Suppressor macrophage (primary cell): ENCODE results near the gene IDH3B.
"Not testable (repeated sequence)": the region's sequence is repeated elsewhere in the genome, so short reads cannot be mapped to it uniquely, and the experiment has no call there.

Source experiments
- DNase-seq, 4 experiments: peaks; one replicate each; pipeline ENCODE4 v3.0.0-alpha.2; 2020 to 2022

Gene IDH3B

GRCh38 chr20:2694519-2694918 lies 30.5 kb upstream of the IDH3B start:
- no peak for DNase-seq

DNA sequence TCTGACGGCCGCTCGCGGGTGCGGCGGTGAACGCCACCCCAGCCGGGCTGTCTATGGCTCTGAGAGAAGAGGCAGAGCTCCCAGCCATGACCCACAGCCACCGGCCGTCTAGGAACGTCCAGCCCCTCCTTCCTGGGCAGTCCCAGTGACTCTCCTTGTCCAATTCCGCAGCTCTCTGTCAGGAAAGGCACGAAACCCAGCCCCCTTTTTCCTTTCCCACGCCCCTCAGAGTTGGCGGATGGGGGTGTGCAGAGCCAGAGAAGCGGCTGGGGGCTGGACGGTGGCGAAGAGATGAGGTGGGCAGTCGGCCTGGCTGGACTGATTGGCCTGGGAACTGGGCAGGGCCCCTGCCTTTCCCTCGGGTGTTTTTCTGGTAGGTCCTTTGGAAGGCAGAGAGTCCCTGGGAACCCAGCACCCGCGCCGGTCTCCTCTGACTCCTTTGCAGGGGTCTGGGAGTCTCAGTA lies 30.0 kb upstream of the IDH3B start:
- no peak for DNase-seq

DNA sequence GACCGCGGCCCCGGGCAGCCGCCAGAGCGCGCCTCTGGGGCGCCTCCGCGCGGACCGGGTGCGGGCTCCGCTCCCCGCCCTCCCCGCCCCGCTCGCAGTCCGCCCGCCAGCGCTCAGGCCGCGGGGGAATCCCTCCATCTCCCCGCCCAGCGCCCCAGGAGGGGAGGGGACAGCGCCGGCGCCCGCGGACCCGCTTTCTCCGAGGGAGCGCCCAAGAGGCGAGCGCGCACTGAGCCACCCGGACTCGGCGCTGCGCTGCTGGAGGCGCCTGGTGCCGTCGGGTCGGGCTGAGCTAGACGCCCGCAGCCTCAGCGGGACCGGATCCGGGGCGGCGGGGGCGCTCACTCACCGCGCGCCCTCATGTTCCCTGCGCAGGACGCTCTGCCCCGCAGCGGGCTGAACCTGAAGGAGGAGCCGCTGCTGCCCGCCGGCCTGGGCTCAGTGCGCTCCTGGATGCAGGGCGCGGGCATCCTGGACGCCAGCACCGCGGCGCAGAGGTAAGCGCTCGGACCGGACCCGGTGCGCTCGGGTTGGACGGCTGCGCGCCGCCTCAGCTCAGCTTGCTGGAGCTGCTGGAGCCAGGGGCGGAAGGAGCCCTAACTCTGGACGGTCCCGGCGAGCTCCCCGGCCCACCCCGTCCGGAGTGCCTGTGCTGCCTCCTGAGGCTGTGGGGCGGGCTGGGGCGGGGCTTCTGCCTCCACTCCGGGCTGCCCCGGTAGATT lies 29.4 kb upstream of the IDH3B start:
- DNase-seq, result peak in 2 of 4 experiments; percentile 18 to 23

DNA sequence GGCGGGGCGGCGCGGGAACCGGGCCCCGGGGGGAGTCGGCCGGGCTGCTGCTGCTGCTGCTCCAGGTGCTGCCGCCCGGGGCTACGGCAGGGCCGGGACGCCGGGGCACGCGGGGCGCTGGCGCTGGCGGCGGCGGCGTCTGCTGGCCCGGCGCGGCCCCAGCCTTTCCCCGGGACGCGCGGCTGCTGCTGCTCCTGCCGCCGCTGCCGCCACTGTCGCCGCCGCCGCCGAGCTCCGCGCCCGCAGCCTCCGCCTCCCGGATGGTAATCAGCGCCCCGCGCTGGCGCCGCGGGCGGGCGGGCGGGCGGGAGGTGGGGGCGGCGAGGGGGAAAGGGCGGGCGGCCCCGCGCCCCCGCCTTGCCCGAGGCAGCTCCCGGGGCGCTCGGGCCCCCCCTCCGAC lies 28.9 kb upstream of the IDH3B start:
- peak in 2 of 4 experiments; percentile 26 to 42 for DNase-seq

GRCh38 chr20:2692036-2692885 lies 28.2 kb upstream of the IDH3B start, which contains the start of gene EBF4:
TSS of gene EBF4 (plus strand) at chr20:2692780. CDS start at chr20:2693646, 866 bp downstream.
- DNase-seq, result peak in 3 of 4 experiments; percentile 11 to 38 (median 26)

- DNase-seq, result no peak
Observed at GRCh38 chr20:2691663-2692035, 27.6 kb upstream of the IDH3B start.

DNA sequence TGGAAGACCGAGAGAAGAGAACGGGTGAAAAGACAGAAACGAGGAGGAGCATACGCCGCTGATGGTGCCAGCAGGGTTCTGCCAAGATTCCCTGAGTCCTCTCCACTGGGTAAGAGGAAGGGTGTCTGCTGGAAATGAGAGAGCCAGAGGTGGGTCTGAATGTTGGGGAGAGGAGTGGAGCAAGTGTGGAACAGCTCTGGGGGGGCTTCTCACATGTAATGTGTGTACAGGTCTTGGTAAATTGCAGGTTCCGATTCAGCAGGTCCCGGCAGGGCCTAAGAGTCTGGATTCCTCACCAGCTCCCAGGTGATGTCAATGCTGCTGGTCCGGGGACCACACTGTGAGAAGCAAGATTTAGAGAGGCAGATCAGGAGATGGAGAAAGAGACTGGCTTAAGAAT lies 27.1 kb upstream of the IDH3B start:
- no peak for DNase-seq

DNA sequence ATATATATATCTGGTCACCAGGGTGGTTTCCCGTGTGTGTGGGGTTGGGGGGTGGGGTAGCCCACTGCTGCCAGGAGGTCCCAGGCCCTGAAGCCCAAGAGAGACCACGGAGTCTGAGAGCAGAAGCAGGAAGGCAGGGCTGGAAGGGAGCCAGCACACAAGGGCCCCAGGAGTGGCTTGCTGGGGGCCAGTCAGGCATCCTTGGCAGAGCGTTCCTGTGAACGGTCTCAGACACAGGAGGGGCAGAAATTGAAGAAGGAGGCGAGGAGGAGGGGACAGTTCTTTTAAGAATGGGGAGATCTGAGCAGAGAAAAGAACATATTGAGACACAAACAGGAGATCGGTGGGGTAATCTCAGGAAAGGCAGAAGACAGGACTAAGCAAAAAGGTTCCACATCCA lies 26.7 kb upstream of the IDH3B start:
- DNase-seq, result no peak

DNA sequence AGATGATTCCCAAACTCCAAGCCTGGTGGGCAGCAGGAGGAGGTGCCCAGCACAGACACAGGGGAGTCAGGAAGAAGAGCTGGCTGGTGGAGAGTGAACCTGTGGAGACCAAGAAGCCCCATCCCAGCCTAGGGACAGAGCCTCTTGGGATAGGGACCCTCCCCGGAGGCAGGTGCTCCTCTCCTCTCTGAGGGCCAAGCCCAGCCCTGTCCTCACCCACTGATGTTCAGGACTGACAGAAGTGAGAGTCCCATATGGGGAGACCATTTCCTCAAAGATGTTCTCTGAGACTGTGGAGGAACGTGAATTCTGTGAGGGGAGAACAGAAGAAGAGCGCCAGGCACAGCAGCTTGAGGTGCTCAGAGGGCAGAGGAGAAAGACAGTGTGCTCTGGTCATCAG lies 26.2 kb upstream of the IDH3B start:
- DNase-seq, result no peak

GRCh38 chr20:2688041-2688591 lies 24.1 kb upstream of the IDH3B start:
- DNase-seq, result peak; percentile 76 to 89 (median 80)

- DNase-seq, result no peak
Observed at GRCh38 chr20:2687514-2687913, 23.5 kb upstream of the IDH3B start.

DNA sequence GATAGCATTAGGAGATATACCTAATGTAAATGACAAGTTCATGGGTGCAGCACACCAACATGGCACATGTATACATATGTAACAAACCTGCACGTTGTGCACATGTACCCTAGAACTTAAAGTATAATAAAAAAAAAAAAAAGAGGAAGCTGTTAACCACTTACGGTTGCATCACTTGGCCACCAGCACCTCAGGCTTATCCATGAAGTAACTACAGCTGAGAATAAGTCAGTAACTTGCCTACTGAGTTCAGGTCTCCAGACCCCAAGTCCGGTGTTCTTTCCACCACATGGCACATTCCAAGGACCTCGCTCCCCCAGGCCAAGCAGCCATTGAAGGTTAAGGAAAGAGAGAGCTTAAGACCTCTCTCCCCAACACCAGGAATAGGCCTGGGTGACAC lies 20.8 kb upstream of the IDH3B start:
- DNase-seq, result peak; percentile 49 to 79 (median 74)

- not testable (repeated sequence) for DNase-seq
Observed at GRCh38 chr20:2682040-2682439, 18.0 kb upstream of the IDH3B start.

DNA sequence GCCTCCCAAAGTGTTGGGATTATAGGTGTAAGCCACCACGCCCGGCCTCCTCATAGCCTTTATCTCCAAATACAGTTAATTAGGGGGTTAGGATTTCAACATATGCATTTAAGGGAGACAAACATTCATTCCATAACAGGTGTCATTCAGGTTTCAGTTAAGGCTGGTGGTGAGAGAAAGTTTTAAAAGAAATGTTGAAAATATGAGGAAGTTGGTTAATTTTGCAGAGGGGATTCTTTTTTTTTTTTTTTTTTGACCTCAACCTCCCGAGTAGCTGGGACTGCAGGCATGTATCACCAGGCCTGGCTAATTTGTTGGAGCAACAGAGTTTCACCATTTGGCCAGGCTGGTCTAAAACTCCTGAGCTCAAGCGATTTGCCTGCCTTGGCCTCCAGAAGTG lies 16.0 kb upstream of the IDH3B start:
- no peak for DNase-seq

DNA sequence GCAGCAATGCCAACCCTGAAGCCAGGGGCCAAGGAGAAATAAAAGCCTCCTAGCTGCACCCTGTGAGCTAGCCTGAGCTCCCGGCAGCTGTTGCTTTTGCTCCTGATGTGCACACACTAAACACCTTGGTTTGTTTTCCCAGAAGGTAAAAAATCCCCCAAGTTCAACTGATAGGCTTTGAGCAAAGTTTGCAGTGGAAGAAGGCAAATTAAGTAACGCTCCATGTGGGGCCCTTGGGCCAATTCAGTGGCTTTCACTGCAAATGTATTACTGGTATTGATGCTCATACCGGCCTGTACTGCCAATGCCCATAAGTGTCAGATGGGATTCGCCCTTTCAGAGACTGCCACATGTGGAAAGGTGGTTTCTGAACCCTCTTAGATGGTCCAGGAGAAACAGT lies 9.4 kb upstream of the IDH3B start:
- DNase-seq, result no peak

GRCh38 chr20:2672446-2672845 lies 8.4 kb upstream of the IDH3B start:
- no peak for DNase-seq

GRCh38 chr20:2671977-2672376 lies 8.0 kb upstream of the IDH3B start:
- DNase-seq, result peak; percentile 11 to 42 (median 32)

DNA sequence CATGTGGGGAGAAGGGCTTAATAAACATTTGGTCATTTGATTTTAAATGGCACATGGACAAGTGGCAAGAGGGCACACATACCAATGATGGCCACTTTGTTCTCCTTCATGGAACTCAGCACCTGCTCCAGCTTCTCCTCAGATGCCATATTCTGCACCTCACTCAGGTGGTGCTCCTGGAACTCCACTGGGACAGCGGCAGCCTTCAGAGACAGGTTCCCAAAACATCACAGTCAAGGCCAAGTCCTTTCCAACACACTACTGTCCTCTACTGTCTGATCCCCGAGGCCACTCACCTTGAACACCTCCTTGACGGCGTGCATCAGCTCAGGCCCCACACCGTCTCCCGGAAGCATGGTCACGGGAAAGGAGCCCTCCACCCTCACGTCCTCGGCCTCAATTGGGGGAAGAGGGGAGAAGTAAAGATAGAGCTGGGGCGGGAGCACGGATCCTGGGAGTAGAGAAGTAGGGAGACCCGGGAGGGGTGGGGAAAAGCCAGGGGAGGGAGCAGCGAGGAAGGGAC lies 591 bp downstream of the IDH3B start:
- DNase-seq, result no peak

- no peak for DNase-seq
Observed at GRCh38 chr20:2659547-2659946, 4.5 kb downstream of the IDH3B start.

DNA sequence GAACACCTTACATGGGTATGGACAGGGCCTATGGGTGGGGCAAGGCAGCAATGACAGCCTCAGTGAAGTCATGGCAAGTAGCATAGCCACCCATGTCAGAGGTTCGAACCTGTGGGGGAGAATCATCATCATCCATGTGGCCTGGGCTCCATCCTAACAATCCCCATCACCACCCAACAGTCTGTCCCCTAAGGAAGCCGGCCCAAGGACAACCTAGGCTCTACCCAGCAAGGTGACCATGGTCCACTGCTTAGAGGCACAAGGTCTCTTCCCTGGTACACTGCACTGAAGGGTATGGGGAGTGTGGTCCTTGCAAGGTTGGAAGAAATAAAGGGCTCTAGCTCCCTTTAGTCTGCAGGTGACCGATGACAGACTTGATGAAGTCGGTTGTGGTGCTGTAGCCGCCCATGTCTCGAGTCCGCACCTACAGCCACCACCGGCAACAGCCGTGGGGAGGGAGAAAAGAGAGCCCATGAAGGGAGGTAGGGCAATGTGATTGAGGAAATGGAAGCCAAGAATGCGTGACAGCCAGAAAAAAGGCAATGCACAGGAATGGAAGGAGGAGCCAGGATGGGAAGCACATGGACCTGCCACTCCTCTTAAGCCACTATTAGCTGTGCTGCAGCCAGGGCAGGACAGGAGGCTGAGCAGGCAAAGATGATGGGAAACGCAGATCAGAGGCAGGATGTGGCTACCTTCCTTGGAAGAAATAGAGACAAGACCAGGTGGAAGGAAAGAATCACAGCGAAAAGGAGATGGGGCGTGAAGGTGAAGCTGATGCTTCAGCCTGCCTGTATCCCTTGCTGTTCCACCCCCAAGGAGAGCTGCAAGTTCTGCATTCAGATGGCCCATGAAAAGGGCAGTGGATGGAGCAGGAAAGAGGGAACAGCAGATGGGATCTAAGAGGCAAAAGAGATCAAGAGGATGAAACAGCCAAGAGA lies 5.3 kb downstream of the IDH3B start:
- no peak for DNase-seq

DNA sequence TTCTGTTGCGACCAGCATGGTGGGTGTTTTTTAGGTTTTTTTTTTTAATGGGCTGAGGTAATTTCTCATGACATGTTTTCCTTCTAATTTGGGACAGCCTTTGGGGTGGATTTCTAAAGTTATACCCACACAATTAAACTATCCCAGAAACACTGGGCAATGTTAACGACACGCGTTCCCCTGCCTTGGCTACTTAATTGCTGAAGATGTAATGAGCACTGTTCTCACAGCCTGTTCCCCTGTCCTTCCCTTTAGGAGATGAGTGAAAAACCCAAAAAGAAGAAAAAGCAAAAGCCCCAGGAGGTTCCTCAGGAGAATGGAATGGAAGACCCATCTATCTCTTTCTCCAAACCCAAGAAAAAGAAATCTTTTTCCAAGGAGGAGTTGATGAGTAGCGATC lies 6.3 kb downstream of the IDH3B start:
- DNase-seq, result no peak

DNA sequence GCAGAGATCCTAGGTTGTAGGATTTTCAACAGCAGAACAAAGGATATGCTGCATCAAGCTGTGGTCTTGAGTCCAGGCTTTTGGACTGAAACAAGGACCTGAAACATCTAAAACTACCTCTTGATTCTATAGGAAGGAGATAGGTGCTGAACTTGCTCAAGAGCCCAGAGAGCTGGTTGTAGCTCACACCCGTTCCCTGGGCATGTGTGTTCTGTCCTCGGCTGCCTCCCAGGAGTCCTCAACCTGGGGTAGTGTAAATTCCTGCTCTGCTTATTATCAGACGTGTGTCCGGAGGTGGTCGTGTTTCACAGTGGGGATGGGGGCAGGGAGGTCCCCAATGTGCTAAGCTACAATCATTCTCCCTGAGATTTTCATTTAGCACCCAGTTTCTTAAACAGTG lies 6.8 kb downstream of the IDH3B start:
- no peak for DNase-seq
